HEK293T (cell line): Measurements from ENCODE around the gene ITGA11.

ENCODE experiments used
- ARNT ChIP-seq: fragments of 450-650 bp; IDR thresholded peaks from 2 replicates; pipeline ENCODE4 v1.6.1; 2017; ENCODE audit warnings: mild to moderate bottlenecking
- BHLHE40 ChIP-seq: fragments of 450-650 bp; IDR thresholded peaks from 2 replicates; pipeline ENCODE4 v1.6.1; 2016; ENCODE audit warnings: mild to moderate bottlenecking, moderate library complexity, borderline replicate concordance
- ELF4 ChIP-seq: fragments of 450-650 bp; IDR thresholded peaks from 2 replicates; pipeline ENCODE4 v1.6.1; 2017; ENCODE audit warnings: antibody characterized with exemption
- FOXA1 ChIP-seq: fragments of 450-650 bp; IDR thresholded peaks from 2 replicates; pipeline ENCODE4 v1.6.1; 2016; ENCODE audit warnings: mild to moderate bottlenecking
- FOXK2 ChIP-seq: fragments of 450-650 bp; IDR thresholded peaks from 2 replicates; pipeline ENCODE4 v1.6.1; 2016; ENCODE audit warnings: mild to moderate bottlenecking
- FOXM1 ChIP-seq: fragments of 450-650 bp; IDR thresholded peaks from 2 replicates; pipeline ENCODE4 v1.6.1; 2017; ENCODE audit warnings: mild to moderate bottlenecking, borderline replicate concordance
- PKNOX1 ChIP-seq: fragments of 450-650 bp; IDR thresholded peaks from 2 replicates; pipeline ENCODE4 v1.6.1; 2016
- ZNF384 ChIP-seq: fragments of 450-650 bp; IDR thresholded peaks from 2 replicates; pipeline ENCODE4 v1.6.1; 2016

GRCh38 chr15:68265674-68266073, 166.3 kb downstream of the ITGA11 start:
- no peak for TF ChIP-seq ARNT
- no peak for TF ChIP-seq ELF4
- TF ChIP-seq BHLHE40 = no peak
- TF ChIP-seq ZNF384 = no peak
- TF ChIP-seq FOXK2 = no peak
- TF ChIP-seq PKNOX1 = no peak
- TF ChIP-seq FOXA1 = no peak
- no peak for TF ChIP-seq FOXM1
